Stimulated activated naive CD4-positive, alpha-beta T cell (primary cell): ENCODE measurements around the gene RASL10B.

ENCODE experiments used
- DNase-seq, 6 experiments: peaks; one replicate each; lab custom pipeline; 2025; lab: John Stamatoyannopoulos, UW

The RASL10B gene

DNA sequence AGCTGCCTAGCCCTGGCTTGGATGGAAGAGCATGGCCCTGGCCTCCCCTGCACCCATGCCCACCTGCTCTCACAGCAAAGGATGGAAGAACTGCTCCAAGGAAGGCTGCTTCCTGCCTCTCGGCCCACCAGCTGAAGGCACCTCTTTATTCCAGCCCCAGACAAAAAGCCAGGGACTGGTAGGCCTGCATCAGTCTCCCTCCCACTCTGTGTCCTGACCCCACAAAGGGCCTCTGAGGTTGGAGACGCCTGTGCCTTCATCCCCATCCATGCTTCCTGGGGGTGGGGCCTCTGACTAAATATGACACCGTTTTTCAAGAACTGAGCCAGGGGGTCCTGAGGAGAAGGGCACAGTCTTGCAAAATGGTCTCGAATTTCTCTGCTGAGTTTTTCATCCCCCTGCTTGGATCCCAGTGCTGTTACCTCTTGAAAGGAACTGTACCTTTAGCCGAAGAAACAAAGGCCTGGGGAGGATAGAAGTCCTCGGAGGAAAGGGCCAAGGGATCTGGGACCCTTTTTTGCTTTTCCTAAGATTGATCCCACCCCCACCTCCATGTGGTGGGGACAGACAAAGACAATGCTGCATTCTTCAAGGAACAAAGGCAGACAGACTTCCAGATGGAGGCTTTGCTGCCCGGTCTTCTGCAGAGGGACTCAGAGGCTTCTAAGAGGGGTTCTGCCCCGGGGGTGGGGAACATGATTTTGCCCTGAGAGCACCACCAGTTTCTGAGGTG is 34.5 kb downstream of the RASL10B start:
- no peak for DNase-seq

- DNase-seq = no peak
Measured at GRCh38 chr17:35766489-35766877, 35.0 kb downstream of the RASL10B start.

- peak in 3 of 6 experiments; percentile 5 to 27 (median 7) for DNase-seq
Measured at GRCh38 chr17:35766903-35767510, 35.6 kb downstream of the RASL10B start.

GRCh38 chr17:35768797-35769196 is 37.4 kb downstream of the RASL10B start:
- no peak for DNase-seq

DNA sequence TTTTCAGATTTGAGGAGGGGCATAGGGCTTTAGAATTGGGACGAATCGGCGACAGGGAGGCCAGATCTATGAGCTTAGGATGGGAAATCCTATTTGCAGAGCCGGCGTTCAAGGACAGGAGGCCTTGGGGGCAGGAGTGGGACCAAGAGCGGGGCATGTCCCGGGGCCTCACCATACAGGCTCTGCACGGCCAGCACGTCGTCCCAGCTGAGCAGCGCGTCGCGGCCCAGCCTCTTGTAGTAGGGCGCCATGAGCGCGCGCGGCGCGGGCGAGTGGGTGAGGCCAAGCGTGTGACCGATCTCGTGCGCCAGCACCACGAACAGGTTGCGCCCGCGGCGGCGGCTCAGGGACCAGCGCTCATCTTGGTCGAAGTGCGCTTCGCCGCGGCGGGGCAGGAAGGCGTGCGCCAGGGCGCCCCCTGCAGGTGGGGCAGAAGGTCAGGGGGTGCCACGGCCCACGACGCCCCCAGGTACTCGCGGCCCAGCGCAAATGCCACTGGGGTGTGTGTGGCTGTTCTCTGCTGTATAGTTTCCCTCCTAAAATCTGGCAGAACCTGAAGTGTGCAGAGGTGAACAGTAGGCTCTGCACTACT is 38.6 kb downstream of the RASL10B start:
- DNase-seq = no peak

GRCh38 chr17:35773129-35773528 is 41.7 kb downstream of the RASL10B start:
- no peak for DNase-seq

DNA sequence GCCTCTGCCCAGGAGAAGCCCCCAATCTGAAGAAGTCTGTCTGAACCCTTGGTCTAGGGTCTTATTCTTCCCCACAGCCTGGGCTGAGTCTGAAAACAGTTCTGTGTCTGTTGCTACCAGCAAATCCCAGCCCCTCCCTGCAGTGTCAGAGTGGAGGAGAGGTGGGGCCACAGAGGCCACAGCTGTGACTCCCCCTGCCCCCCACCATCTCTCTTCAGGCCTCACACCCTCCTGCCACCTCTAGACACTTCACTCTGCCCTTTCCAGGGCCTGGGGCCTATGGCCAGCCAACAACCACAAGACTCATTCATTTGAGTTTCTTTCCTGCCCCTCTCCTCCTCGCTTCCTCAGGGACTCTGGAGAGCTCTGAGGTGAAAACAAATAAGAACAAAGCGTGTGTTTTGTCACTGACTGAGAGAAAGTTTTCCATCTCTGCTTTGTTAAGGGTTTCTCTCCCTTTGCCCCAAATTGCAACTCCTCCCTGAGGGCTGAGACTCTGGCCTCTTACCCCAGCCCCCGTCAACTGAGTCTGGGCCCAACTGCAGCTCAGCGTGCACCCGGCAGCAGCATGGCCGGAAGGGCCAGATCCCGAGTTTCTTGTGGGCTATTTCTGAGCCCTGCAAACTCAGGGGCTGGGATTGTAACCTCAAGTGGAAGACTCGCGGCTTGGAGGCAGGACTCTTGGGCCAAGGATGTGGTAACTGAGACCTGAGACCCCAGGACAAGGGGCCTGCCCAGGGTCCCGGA is 42.4 kb downstream of the RASL10B start:
- DNase-seq = no peak

GRCh38 chr17:35774499-35774898 is 43.1 kb downstream of the RASL10B start:
- DNase-seq = no peak

DNA sequence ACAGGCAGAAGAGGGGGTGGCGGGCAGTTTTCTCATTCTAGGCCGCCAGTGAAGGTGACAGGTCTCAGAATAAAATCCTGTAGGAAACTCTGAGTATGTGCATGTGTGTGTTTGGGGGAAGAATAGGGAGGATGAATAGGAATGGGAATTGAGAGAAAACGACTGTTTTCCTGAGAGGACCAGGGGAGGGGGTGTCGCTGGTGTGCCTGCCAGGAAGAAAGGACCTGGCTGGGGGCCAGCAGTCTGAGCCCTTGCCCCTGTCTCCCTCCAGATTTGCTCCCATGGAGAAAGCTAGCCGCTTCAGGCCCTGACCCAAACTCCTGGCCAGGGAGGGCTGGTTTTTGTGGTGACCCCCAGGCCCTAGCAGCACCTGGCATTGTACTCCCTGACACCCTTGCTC is 43.6 kb downstream of the RASL10B start:
- no peak for DNase-seq

GRCh38 chr17:35775583-35775982 is 44.1 kb downstream of the RASL10B start:
- no peak for DNase-seq

- no peak for DNase-seq
Measured at GRCh38 chr17:35778641-35779196, 47.3 kb downstream of the RASL10B start.

GRCh38 chr17:35780950-35781349 is 49.5 kb downstream of the RASL10B start:
- no peak for DNase-seq

- DNase-seq = no peak
Measured at GRCh38 chr17:35784895-35785294, 53.5 kb downstream of the RASL10B start.

- no peak for DNase-seq
Measured at GRCh38 chr17:35786941-35787432, 55.5 kb downstream of the RASL10B start.

DNA sequence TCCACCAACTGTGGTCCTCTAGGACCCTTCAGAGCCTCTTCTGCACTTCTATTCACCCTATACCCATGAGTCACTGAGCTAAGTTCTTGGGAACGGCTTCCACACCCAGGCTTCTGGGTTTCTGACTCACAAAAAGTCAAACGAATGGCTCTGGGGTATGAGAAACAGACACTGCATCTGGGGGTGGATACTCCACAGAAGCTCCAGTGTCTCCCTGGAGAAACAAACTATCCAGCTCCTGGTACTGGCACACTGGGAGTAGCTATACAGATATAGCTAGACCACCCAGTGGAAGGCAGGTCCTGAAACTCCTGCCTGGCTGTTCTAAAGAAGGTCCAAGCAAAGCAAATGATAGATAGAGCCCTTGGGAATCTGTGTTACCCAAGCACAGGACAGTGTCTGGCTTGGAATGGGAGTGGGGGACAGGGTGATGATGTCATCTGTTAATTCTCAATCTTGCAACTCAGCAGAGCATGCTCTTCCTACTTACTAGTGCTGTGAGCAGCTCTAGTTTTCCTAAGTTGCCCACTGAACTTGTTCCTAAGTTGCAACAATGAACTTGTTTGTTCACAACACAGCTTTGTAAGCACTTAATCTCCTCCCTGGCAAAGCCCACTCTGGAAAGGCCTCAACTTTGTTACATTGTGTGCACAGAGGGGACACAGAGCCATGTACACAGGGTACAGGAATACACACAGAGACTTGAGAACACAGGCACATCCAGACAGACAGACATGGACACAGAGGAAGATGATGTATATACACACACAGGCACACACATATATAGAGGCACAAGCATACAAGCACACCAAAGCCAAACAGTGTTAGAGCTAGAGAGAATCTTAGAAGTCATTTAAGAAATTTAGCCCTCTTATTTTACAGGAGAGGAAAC is 57.3 kb downstream of the RASL10B start:
- DNase-seq = no peak

GRCh38 chr17:35790841-35791240 is 59.4 kb downstream of the RASL10B start:
- DNase-seq = no peak

DNA sequence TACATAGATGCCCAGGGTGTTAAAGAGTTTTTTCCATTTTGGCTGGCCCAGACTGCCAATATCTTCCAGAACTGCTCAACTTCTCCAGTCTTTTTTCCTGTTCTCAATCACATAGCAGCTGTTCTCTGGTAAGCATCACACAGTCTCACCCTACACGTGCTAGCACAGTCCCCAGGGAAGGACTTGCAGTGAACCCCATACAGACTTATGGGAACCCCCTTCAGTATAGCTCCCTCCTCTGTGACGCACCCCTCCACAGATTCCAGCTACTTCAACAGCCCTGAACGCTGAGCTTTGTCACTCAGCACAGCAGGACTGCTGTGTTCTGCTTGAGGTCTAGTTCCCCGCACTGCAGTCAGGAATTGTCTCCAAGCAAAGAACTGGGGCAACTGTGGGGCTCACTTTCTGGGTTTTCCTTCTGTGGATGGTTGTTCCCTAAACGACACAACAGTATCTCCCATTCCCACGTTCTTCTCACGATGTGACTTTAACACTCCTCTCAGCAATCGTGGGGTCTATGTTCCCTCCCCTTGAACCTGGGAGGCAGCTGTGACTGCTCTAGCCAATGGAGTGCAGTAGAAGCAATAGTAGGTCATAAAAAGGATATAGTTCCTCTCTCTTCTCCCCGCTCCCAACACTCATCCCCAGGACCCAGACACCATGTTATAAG is 60.4 kb downstream of the RASL10B start:
- no peak for DNase-seq
